ENCODE measurements around the gene CDH23.

CDH23 gene

DNA sequence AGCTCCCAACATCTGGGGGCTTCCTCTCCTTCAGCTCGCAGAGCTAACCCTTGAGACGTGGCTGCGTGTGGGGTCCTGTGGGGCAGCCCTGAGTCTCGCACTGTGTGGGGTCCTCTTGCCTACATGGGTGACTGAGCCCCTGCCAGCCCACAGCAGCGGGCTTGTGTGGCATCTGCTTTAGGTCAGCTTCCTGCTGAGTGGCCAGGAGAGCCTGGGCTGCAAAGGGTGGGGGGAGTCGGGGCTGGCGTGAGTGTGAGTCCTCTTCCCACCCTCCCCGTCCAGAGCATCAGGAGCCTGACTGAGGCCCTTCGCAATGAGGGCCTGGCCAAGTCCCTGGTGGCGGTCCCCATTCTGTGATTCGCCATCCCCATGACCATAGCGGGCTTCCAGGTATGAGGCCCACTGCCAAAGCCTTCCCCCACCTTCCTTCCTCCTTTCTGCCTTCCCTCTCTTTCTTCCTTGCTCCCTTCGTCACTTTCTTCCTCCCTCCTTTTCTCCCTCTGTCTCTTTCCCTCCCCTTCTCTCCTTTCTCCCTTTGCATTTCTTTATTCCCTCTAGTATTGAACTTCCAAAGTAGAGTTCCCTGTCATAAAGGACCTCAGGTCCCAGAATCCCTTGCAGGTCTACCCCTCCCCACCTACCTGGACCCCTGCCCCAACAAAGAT, 85.2 kb downstream of the CDH23 start:
- Histone ChIP-seq H3K4me3 (ENCODE audit: low read length, poor library complexity, severe bottlenecking) (no peak overlapping the region), H3K79me2 (ENCODE audit: insufficient read depth, low read length) (no peaks in the 10 kb centered on the region), H3K4me2 (ENCODE audit: low read depth, low read length, poor library complexity, severe bottlenecking) (no peak overlapping the region), H3K4me1 (ENCODE audit: insufficient read depth, low read length, poor library complexity, severe bottlenecking) (no peaks in the 10 kb centered on the region), H3K9me2 (replicated peaks; ENCODE audit: low read depth, low read length) (no peaks in the 10 kb centered on the region), H4K20me1 (ENCODE audit: insufficient read depth, low read length, poor library complexity, severe bottlenecking) (no peaks in the 10 kb centered on the region), H3K27me3 (ENCODE audit: insufficient read depth, low read length, poor library complexity, severe bottlenecking) (no peaks in the 10 kb centered on the region), H3K9ac (ENCODE audit: low read depth, low read length, poor library complexity, severe bottlenecking) (no peak overlapping the region), H2AFZ (ENCODE audit: low read length) (no peak overlapping the region), H3K36me3 (ENCODE audit: insufficient read depth, low read length) (no peaks in the 10 kb centered on the region), H3K9me3 (ENCODE audit: insufficient read depth, low read depth, low read length) (no peaks in the 10 kb centered on the region), H3F3A (ENCODE audit: low read depth) (no peaks in the 10 kb centered on the region)
- TF ChIP-seq EZH2phosphoT487 (IDR thresholded peaks at IDR 0.05; ENCODE audit: borderline replicate concordance), result no peak
- TF ChIP-seq, protein P1, sequence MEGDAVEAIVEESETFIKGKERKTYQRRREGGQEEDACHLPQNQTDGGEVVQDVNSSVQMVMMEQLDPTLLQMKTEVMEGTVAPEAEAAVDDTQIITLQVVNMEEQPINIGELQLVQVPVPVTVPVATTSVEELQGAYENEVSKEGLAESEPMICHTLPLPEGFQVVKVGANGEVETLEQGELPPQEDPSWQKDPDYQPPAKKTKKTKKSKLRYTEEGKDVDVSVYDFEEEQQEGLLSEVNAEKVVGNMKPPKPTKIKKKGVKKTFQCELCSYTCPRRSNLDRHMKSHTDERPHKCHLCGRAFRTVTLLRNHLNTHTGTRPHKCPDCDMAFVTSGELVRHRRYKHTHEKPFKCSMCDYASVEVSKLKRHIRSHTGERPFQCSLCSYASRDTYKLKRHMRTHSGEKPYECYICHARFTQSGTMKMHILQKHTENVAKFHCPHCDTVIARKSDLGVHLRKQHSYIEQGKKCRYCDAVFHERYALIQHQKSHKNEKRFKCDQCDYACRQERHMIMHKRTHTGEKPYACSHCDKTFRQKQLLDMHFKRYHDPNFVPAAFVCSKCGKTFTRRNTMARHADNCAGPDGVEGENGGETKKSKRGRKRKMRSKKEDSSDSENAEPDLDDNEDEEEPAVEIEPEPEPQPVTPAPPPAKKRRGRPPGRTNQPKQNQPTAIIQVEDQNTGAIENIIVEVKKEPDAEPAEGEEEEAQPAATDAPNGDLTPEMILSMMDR (conservative IDR thresholded peaks at IDR 0.05; ENCODE audit: low read length), result no peak

DNA sequence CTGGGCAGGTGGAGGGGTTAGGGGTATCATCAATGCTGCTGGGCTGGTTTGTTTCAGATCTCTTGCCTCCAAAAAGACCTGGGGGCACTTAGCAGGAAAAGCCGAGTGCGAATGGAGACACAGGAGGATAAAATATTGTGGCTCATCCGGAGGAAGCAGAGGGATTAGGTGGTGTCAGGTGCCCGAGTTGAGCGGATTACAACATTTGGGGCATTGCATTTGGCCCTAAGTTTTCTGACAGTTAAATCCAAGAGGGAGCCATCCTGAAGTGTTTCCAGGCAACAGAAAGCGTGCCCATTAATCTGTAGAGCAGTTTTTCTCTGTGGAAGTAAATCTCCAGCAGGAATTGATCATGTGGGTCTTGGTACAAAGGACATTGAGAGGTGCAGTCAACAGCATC, 85.9 kb downstream of the CDH23 start:
- Histone ChIP-seq H3K27me3 (ENCODE audit: insufficient read depth, low read length, poor library complexity, severe bottlenecking) (no peaks in the 10 kb centered on the region), H4K20me1 (ENCODE audit: insufficient read depth, low read length, poor library complexity, severe bottlenecking) (no peaks in the 10 kb centered on the region), H3K79me2 (ENCODE audit: insufficient read depth, low read length) (no peaks in the 10 kb centered on the region), H2AFZ (ENCODE audit: low read length) (no peak overlapping the region), H3K4me3 (ENCODE audit: low read length, poor library complexity, severe bottlenecking) (no peak overlapping the region), H3K9ac (ENCODE audit: low read depth, low read length, poor library complexity, severe bottlenecking) (no peak overlapping the region), H3K9me3 (ENCODE audit: insufficient read depth, low read depth, low read length) (no peaks in the 10 kb centered on the region), H3F3A (ENCODE audit: low read depth) (no peaks in the 10 kb centered on the region), H3K4me1 (ENCODE audit: insufficient read depth, low read length, poor library complexity, severe bottlenecking) (no peaks in the 10 kb centered on the region), H3K4me2 (ENCODE audit: low read depth, low read length, poor library complexity, severe bottlenecking) (no peak overlapping the region), H3K9me2 (replicated peaks; ENCODE audit: low read depth, low read length) (no peaks in the 10 kb centered on the region), H3K36me3 (ENCODE audit: insufficient read depth, low read length) (no peaks in the 10 kb centered on the region)
- TF ChIP-seq EZH2phosphoT487 (IDR thresholded peaks at IDR 0.05; ENCODE audit: borderline replicate concordance), result no peak
- TF ChIP-seq, protein P1 (conservative IDR thresholded peaks at IDR 0.05; ENCODE audit: low read length), result no peak

- no peaks in the 10 kb centered on the region for H3K27me3 ChIP-seq (ENCODE audit: insufficient read depth, low read length, poor library complexity, severe bottlenecking)
- H2AFZ ChIP-seq (ENCODE audit: low read length), result no peak overlapping the region
- no peaks in the 10 kb centered on the region for H4K20me1 ChIP-seq (ENCODE audit: insufficient read depth, low read length, poor library complexity, severe bottlenecking)
- no peak for TF ChIP-seq EZH2phosphoT487 (IDR thresholded peaks at IDR 0.05; ENCODE audit: borderline replicate concordance)
- TF ChIP-seq, protein P1 (conservative IDR thresholded peaks at IDR 0.05; ENCODE audit: low read length), result no peak
- no peaks in the 10 kb centered on the region for H3K9me3 ChIP-seq (ENCODE audit: insufficient read depth, low read depth, low read length)
- H3K36me3 ChIP-seq (ENCODE audit: insufficient read depth, low read length), result no peaks in the 10 kb centered on the region
- no peaks in the 10 kb centered on the region for H3K9me2 ChIP-seq (replicated peaks; ENCODE audit: low read depth, low read length)
- no peaks in the 10 kb centered on the region for H3K4me1 ChIP-seq (ENCODE audit: insufficient read depth, low read length, poor library complexity, severe bottlenecking)
- no peaks in the 10 kb centered on the region for H3F3A ChIP-seq (ENCODE audit: low read depth)
- no peaks in the 10 kb centered on the region for H3K79me2 ChIP-seq (ENCODE audit: insufficient read depth, low read length)
- H3K4me2 ChIP-seq (ENCODE audit: low read depth, low read length, poor library complexity, severe bottlenecking), result no peak overlapping the region
- no peak overlapping the region for H3K9ac ChIP-seq (ENCODE audit: low read depth, low read length, poor library complexity, severe bottlenecking)
- H3K4me3 ChIP-seq (ENCODE audit: low read length, poor library complexity, severe bottlenecking), result no peak overlapping the region
Observed at GRCh38 chr10:71483135-71483534, 86.4 kb downstream of the CDH23 start.

All from Loucy (cell line).